CD4-positive, alpha-beta T cell treated with Interleukin-10 for 1 hour (primary cell): ENCODE data around the gene SOX21.
"Not testable (repeated sequence)": the region's sequence is repeated elsewhere in the genome, so short reads cannot be mapped to it uniquely, and the experiment has no call there.

Experiments used
- DNase-seq: peaks from one replicate; pipeline ENCODE4 v3.0.0-alpha.2; 2020

Gene SOX21

DNA sequence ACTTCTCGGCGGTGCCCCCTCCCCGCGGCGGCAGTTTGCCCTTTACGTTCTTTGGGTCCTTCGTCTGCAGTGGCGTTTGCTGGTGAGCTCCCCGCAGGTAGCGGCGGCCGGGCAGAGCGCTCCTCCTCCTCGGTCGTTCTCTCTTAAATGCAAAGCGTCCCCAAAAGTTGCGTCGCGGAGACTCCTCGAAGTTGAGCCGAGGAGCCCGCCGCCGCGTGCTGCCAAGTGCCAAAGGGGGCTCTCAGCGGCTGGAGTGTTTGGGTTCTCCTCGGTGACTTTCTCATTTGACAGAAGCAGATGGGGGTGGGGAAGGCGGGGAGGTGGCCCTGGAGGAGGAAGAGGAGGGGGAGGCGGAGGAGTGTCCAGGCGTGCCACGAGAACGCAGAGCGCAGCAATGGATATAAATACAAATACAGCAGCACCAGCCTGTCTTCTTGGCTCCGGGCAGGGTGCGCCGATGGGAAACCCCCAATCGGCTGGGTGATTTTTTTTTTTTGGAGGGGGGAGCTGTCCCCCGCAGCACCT is at the start of gene SOX21:
SOX21 (minus strand) TSS at position 259 of the 525 bp plus-strand sequence. CDS start 496 bp downstream, outside the sequence.
- no peak for DNase-seq

GRCh38 chr13:94761407-94761806 is 49.1 kb upstream of the SOX21 start:
- no peak for DNase-seq

GRCh38 chr13:94759120-94759728 is 46.9 kb upstream of the SOX21 start:
- DNase-seq = no peak

GRCh38 chr13:94758436-94758960 is 46.2 kb upstream of the SOX21 start:
- no peak for DNase-seq

GRCh38 chr13:94753327-94753726 is 41.0 kb upstream of the SOX21 start:
- DNase-seq = no peak

DNA sequence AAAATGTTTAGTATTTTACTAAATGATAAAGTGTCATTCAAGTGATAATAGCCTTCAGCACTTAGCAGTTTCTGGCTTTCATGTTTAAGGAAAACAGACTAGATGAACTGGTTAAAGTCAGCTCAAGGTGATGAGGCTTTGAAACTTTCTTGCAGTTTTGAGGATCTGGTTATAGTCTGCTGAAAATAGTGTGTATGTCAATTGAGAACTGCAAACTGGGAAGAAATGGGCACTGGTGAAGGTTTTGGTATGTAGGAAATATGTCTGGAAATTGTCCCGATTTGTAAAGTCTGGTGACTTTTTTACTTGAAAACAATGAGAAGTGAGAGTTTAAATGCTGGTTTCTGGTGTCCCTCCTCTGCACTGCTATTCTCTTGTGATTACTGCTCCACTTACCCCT is 36.8 kb upstream of the SOX21 start:
- no peak for DNase-seq

DNA sequence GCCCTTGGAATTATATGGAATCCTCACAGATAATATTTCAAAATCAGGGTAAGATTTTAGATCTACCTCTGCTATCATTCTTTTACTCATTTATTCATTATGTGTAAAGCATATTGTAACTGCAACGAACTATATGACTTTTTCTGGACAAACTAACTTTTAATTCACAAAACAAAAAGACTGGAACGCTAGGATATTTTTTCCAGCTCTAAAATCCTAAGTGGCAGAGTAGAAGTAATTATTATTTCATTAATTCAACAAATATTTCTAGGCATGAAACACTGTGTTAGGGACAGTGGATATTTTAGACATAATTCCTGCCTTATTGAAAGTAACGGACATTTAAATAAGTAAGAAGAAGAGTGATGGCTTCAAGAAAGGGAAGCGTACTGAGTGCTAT is 26.9 kb upstream of the SOX21 start:
- no peak for DNase-seq

DNA sequence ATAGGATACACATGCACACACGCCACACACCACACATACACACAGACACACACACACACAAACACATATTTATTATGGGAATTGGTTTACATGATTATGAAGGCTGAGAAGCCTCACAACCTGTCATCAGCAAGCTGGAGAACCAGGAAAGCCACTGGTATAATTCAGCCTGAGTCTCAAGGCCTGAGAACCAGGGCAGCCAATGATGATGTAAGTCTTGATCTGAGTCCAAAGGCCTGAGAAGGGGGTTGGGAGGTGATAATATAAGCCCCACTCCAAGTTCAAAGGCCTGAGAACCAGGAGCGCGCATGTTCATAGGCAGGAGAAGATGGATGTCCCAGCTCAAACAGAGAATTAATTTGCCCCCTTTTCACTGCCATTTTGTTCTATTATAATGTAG is 18.7 kb upstream of the SOX21 start:
- no peak for DNase-seq

DNA sequence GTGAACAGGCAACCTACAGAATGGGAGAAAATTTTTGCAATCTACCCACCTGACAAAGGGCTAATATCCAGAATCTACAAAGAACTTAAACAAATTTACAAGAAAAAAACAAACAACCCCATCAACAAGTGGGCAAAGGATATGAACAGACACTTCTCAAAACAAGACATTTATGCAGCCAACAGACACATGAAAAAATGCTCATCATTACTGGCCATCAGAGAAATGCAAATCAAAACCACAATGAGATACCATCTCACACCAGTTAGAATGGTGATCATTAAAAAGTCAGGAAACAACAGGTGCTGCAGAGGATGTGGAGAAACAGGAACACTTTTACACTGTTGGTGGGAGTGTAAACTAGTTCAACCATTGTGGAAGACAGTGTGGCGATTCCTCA is 17.6 kb upstream of the SOX21 start:
- DNase-seq = not testable (repeated sequence)

DNA sequence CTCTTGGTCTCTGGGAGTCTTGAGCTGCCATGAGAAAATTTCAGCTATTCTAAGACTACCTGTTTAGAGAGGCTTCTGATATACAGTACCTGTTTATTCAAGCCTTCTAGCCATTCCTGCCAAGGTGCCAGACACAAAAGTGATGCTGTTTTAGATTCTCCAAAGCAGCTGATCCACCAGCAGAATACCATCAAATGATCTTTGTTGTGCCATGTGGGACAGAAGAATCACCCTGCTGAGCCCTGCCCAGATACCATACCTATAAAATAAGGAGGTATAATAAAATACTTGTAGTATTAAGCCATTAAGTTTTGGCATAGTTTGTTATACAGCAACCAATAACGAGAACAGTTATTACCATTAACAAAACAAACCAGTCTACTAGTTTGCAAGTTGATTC is 14.1 kb upstream of the SOX21 start:
- DNase-seq = no peak

- DNase-seq = no peak
Observed at GRCh38 chr13:94722609-94723345, 10.4 kb upstream of the SOX21 start.

DNA sequence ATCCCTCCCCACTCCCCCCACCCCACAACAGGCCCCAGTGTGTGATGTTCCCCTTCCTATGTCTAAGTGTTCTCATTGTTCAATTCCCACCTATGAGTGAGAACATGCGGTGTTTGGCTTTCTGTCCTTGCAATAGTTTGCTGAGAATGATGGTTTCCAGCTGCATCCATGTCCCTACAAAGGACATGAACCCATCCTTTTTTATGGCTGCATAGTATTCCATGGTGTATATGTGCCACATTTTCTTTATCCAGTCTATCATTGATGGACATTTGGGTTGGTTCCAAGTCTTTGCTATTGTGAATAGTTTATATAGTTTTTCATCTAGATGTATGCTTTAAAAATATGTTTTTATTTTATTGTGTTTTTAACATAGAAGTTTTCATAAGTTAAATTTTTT is 6.4 kb upstream of the SOX21 start:
- not testable (repeated sequence) for DNase-seq

GRCh38 chr13:94717916-94718315 is 5.6 kb upstream of the SOX21 start:
- DNase-seq = no peak

DNA sequence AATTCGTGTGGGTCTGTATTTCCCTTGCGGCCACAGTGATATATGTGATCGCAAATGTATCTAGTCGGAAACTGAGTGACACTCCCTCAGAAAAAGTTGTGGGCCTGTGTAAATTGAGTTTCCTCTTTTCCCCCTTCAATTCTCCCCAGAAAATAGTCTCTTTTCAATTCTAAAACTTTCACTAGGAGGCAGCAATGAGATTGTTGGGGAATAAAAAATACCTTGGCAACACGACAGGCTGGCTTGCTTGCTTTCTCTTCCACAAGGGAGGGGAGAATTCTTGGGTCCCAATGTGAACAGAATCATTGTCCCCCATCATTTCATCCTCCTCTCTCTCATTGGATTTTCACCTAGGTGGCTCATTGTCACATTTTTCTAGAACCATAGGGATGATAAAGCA is 3.7 kb upstream of the SOX21 start:
- no peak for DNase-seq

DNA sequence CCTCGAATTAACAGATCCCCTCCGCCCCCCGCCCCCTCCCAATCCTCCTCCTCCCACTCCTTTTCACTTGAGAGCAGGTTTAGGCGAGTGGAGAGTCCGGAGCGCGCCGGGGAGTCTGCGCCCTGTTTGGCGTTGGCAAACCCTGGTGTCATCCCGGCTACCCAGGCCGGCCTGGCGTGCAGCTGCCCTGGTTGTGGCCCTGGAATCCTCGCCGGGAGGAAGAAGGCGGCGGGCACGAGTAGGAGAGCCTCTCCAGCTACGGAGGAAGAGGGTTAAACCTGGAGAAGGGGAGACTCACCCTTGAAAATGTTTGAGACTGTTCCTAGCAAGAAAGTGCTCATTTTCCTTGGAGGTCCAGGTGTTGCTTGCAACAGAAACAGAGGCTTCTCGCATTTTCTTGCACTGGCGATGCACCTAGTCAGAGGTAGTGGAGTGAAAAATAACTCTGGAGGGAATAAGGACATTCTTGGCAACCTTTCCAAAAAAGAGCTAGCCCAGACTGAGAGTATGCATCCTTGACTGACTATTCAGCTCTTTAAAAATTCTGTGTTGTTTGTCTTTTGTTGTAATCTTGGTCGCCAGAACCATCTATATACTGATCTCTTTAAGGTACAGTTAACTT is 1.3 kb upstream of the SOX21 start:
- DNase-seq = no peak

DNA sequence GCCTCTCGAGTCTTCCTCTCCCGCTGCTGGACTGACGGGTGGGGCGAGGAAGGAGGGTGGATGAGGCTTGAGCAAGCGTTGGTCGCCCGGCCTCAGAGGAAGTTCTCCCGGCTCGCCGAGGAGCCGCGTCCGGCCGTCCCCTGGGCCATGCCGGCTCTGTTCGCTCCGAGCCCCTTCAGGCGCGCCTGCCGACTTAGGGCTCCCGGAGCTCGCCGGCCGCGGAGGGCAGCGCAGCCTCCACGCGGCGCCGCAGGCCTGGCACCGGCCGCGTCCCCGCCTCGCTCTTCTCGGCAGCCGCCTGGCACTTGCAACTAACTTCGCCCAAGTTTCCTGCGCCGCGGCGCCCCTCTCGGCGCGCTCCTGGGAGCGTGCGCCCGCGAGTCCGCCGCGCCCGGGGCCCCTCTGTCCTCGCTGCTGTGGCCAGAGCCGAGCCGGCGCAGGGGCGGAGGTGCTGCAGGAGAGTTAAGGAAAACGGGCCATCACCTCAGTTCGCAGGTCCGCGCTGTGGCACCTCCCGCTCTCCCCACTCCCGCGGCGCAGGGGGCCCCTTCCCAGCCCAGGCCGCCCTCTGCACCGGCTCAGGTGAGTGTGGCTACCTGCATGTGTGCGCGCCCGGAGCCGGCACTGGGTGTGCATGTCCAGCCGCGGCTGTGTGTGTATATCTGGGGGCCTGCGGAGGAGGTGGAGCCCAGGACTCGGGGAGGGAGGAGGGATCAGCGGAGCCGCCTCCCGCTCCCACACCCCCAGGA is 641 bp upstream of the SOX21 start:
- no peak for DNase-seq

DNA sequence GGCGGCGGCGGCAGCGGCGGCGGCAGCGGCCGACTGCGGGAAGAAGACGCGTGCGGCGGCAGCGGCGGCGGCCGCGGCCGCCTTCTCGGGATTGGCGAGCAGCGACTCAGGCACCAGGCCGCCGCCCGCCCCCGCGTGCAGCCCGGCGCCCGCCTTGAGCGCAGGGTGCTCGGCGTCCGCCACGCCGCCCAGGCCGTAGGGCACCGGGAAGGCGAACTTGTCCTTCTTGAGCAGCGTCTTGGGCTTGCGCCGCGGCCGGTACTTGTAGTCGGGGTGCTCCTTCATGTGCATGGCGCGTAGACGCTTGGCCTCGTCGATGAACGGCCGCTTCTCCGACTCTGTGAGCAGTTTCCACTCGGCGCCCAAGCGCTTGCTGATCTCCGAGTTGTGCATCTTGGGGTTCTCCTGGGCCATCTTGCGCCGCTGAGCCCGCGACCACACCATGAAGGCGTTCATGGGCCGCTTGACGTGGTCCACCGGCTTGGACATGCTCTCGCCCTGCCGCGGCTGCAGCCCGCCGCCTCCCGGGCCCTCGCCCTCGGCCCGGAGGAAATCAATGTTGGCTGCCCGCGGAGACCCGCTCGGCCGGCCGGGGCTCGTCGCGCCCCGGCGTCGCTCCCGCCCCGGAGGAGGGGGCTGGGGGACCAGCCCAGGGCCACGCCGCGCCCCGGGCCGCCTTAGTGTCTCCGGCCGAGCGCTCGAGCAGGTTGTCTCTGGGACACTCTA is 621 bp downstream of the SOX21 start:
- DNase-seq = no peak

- no peak for DNase-seq
Observed at GRCh38 chr13:94710881-94711560, 1.3 kb downstream of the SOX21 start.

DNA sequence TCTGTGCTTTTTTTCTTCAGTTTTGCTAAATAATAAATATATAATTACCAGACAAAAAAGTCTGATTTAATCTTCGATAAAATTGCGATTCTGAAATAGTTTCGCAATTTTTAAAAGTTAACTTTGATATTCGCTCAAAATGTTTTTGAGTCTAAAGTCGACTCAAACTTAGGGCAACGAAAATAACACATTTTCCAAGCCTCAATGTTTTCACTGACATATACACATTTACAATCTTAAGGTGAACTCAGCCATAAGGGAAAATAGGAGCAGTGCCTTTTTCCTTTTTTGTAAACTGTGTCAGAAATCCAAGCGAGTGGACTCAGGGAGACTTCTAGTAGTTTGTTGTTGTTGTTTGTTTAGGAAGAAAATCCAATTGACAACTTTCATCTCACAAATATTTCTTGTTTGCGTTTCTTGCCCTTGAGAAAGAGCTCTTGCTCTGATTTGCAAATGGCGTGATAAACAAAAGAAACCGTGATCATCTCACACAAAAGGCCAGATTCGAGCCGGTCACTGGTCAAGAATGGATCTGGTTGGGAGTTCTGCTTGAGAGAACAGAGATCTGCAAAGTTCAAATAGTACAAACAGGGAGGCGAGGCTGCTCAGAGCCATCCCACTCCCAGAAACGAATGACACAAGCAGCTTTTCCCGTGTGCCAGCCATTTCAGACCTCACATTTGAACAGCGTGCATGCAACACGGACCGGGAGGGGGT is 2.1 kb downstream of the SOX21 start:
- no peak for DNase-seq

DNA sequence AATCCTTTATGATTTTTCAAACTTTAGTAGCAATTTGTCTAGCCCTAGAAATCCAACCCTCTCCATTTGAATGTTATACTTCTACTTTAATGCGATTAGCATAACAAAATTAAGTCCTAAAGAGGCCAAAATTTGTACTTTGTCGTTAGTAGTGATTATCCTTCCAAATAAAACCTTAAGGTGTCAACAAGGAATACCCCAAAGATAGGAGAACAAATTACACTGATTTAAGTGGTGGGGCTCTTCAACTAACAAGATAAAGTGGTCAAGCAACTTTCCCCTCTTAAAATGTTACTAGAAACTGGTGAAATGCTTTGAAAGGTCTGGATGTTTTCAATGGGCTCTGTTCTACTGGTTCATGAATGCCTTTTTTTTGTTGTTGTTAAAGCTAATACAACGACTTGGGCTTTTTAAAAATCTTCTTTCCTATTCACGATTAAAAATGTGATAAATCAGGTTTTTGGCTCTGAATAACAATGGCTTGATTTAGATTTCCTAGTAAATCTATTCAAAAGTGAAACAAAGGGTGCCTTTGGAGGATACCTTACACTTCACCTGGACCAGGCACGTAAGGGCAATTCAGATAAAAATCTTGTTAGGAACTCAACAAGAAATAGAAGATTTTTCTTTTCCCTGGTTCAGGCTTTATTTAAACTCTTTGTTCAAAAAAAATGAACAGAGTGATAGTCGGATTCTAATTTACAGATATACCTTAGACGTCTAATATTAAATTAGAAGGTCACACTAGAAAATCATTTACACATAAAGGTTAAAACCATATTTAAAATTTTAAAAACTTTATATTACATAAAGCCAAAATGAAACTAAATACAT is 3.1 kb downstream of the SOX21 start:
- no peak for DNase-seq
